ENCODE results near the gene DOCK2. TPM values are rescaled to one million over a fixed set of nuclear protein-coding genes. Genes with fewer than 3 reads are reported as not detected.

Gene DOCK2
- total RNA-seq, 1 experiment from 2014 or later = 4.6 TPM

GRCh38 chr5:170076739-170077138 is 439.7 kb downstream of the DOCK2 start (continued):
- TF ChIP-seq GRHL2 (CRISPR knock-in tag; IDR thresholded peaks at IDR 0.05; ENCODE audit: insufficient replicate concordance, severe bottlenecking) = no peak
- TF ChIP-seq PRDM15 (CRISPR knock-in tag; IDR thresholded peaks at IDR 0.05) = no peak

- no peaks in the 10 kb centered on the region for H3K36me3 Mint-ChIP-seq
- TF ChIP-seq NFYB (CRISPR knock-in tag; conservative IDR thresholded peaks at IDR 0.05; ENCODE audit: low read depth) (no peak), ZNF121 (CRISPR knock-in tag; IDR thresholded peaks at IDR 0.05) (no peak), IRF1 (CRISPR knock-in tag; IDR thresholded peaks at IDR 0.05) (no peak), TCF7 (CRISPR knock-in tag; IDR thresholded peaks at IDR 0.05; ENCODE audit: low read depth) (no peak), MYBL2 (CRISPR knock-in tag; IDR thresholded peaks at IDR 0.05) (no peak), ERG (CRISPR knock-in tag; IDR thresholded peaks at IDR 0.05) (no peak), PRRX2 (CRISPR knock-in tag; IDR thresholded peaks at IDR 0.05) (no peak), STAT6 (CRISPR knock-in tag; conservative IDR thresholded peaks at IDR 0.05; ENCODE audit: low read depth) (no peak), CREB1 (CRISPR knock-in tag; IDR thresholded peaks at IDR 0.05) (no peak), GABPB1 (CRISPR knock-in tag; IDR thresholded peaks at IDR 0.05) (no peak), SMAD4 (CRISPR knock-in tag; IDR thresholded peaks at IDR 0.05) (no peak), RORB (CRISPR knock-in tag; IDR thresholded peaks at IDR 0.05) (no peak), HMGXB4 (CRISPR knock-in tag; IDR thresholded peaks at IDR 0.05) (no peak), NFATC4 (CRISPR knock-in tag; IDR thresholded peaks at IDR 0.05) (no peak), GRHL2 (CRISPR knock-in tag; IDR thresholded peaks at IDR 0.05; ENCODE audit: insufficient replicate concordance, severe bottlenecking) (no peak), ZNF425 (CRISPR knock-in tag; conservative IDR thresholded peaks at IDR 0.05) (no peak)
- ChIA-PET CTCF (no interaction called here), POLR2A (no interaction called here)
- H3K27ac Mint-ChIP-seq = no peak overlapping the region
- no peak for DNase-seq (ENCODE audit: low spot score)
- H3K4me1 Mint-ChIP-seq = no peaks in the 10 kb centered on the region
- no peak overlapping the region for H3K4me3 Mint-ChIP-seq
- no peaks in the 10 kb centered on the region for H3K9me3 Mint-ChIP-seq
- no peak for ATAC-seq
- no peaks in the 10 kb centered on the region; the same call in 1 of the 2 replicates for H3K27me3 Mint-ChIP-seq (ENCODE audit: low read depth)
These were observed 440.5 kb downstream of the DOCK2 start for GRCh38 chr5:170077526-170077925.

Data from WTC11 (cell line).